Right renal pelvis (tissue), 4 donors: ENCODE data around the gene ONECUT1. TPM values are rescaled to one million over a fixed set of nuclear protein-coding genes. Genes with fewer than 3 reads are reported as not detected.

ENCODE experiments used
- polyA plus RNA-seq, 4 donors: library from polyadenylated mRNA; unstranded; fragments of 120-200 nt; gene quantifications; one replicate each; pipeline ENCODE4 v1.2.1, GENCODE V29; 2013; ENCODE audit not compliant: insufficient read length in 4 of 4

Gene ONECUT1
- polyA plus RNA-seq, 4 donors = 0.13 to 0.19 TPM; not detected in 2

Other genes with a start within 250 kb of the ONECUT1 start
- 100 to 1,000 TPM; 124 to 160 (median 158) TPM for gene ARPP19, start 221.3 kb downstream of the ONECUT1 start, polyA plus RNA-seq
- 10 to 100 TPM; 38.4 to 47.5 (median 41.1) TPM for gene ATOSA, start 110.9 kb downstream of the ONECUT1 start, polyA plus RNA-seq